ENCODE measurements around the gene PTEN. TPM values are rescaled to one million over a fixed set of nuclear protein-coding genes. Genes with fewer than 3 reads are reported as not detected.
A peak's percentile ranks its signal among the peaks of the same experiment; 100 is the strongest.

The PTEN gene
- total RNA-seq, 1 experiment from 2014 or later, result 44.6 TPM

DNA sequence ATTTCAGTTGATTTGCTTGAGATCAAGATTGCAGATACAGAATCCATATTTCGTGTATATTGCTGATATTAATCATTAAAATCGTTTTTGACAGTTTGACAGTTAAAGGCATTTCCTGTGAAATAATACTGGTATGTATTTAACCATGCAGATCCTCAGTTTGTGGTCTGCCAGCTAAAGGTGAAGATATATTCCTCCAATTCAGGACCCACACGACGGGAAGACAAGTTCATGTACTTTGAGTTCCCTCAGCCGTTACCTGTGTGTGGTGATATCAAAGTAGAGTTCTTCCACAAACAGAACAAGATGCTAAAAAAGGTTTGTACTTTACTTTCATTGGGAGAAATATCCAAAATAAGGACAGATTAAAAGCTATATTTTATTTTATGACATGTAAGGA, 94.3 kb downstream of the PTEN start:
- Mint-ChIP-seq H3K27ac (ENCODE audit: unreplicated experiment) (no peak overlapping the region), H3K4me3 (ENCODE audit: low read depth, unreplicated experiment) (no peak overlapping the region), H3K9me3 (ENCODE audit: low read depth, unreplicated experiment) (peaks cover 3% of the 10 kb centered on the region), H3K36me3 (ENCODE audit: insufficient read depth, unreplicated experiment) (peaks cover 5% of the 10 kb centered on the region), H3K4me1 (ENCODE audit: low read depth, unreplicated experiment) (peaks cover 27% of the 10 kb centered on the region), H3K27me3 (ENCODE audit: unreplicated experiment) (no peaks in the 10 kb centered on the region)
- CTCF ChIA-PET, result no interaction called here
- no peak for DNase-seq
- BruUV-seq (replicated peaks), result no TSS peak
- TF ChIP-seq, protein P1, sequence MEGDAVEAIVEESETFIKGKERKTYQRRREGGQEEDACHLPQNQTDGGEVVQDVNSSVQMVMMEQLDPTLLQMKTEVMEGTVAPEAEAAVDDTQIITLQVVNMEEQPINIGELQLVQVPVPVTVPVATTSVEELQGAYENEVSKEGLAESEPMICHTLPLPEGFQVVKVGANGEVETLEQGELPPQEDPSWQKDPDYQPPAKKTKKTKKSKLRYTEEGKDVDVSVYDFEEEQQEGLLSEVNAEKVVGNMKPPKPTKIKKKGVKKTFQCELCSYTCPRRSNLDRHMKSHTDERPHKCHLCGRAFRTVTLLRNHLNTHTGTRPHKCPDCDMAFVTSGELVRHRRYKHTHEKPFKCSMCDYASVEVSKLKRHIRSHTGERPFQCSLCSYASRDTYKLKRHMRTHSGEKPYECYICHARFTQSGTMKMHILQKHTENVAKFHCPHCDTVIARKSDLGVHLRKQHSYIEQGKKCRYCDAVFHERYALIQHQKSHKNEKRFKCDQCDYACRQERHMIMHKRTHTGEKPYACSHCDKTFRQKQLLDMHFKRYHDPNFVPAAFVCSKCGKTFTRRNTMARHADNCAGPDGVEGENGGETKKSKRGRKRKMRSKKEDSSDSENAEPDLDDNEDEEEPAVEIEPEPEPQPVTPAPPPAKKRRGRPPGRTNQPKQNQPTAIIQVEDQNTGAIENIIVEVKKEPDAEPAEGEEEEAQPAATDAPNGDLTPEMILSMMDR (IDR thresholded peaks at IDR 0.05; ENCODE audit: unreplicated experiment), result no peak
- intact Hi-C loops (cut with micrococcal nuclease; ENCODE audit: unreplicated experiment), result no loop called here

DNA sequence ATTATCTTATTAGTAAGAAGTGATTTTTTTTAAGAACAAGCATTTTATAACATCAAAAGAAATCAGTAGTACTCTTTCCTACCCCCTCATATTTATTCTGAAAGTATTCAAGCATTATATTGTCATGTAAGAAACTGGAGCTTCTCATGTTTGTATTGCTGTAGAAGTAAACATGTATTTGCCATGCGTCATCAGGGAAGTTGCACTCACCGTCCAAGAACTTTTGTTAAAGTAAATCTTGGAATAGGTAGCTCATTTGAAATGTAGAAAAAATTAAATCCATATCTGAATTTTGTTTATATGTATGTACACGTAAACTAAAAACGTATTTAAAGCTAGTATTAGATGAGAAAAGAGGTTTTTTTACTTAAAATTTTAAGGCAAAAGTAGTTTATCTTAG, 96.8 kb downstream of the PTEN start:
- Mint-ChIP-seq H3K27me3 (ENCODE audit: unreplicated experiment) (no peaks in the 10 kb centered on the region), H3K36me3 (ENCODE audit: insufficient read depth, unreplicated experiment) (peaks cover 3% of the 10 kb centered on the region), H3K27ac (ENCODE audit: unreplicated experiment) (no peak overlapping the region), H3K4me3 (ENCODE audit: low read depth, unreplicated experiment) (no peak overlapping the region), H3K4me1 (ENCODE audit: low read depth, unreplicated experiment) (peaks cover 16% of the 10 kb centered on the region), H3K9me3 (ENCODE audit: low read depth, unreplicated experiment) (no peaks in the 10 kb centered on the region)
- DNase-seq, result no peak
- intact Hi-C loops (cut with micrococcal nuclease; ENCODE audit: unreplicated experiment), result no loop called here
- BruUV-seq (replicated peaks), result no TSS peak
- TF ChIP-seq, protein P1 (IDR thresholded peaks at IDR 0.05; ENCODE audit: unreplicated experiment), result no peak
- CTCF ChIA-PET, result no interaction called here

DNA sequence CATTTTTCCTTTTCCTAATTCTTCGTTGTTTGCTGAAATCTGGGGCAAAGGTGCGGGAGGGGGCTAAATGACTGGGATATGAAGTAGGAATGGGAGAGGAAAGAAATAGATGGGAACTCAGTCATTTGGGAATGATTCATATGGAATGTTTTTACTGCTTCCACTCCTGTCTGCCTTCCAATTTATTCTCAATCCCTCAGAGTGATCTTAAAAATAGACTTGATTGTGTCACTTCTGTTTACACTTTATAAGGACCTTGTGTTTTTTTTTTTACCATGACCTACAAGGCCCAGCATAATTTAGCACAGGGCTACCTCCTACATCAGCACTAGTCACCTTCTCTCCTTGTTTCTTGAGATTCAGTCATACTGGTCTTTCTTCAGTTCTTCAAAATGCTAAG, 97.9 kb downstream of the PTEN start:
- DNase-seq, result no peak
- H3K27me3 Mint-ChIP-seq (ENCODE audit: unreplicated experiment), result no peaks in the 10 kb centered on the region
- H3K36me3 Mint-ChIP-seq (ENCODE audit: insufficient read depth, unreplicated experiment), result no peaks in the 10 kb centered on the region
- CTCF ChIA-PET, result no interaction called here
- no peak overlapping the region for H3K4me3 Mint-ChIP-seq (ENCODE audit: low read depth, unreplicated experiment)
- TF ChIP-seq, protein P1 (IDR thresholded peaks at IDR 0.05; ENCODE audit: unreplicated experiment), result no peak
- BruUV-seq (replicated peaks), result no TSS peak
- peak overlapping the region; percentile 1 for H3K27ac Mint-ChIP-seq (ENCODE audit: unreplicated experiment)
- H3K4me1 Mint-ChIP-seq (ENCODE audit: low read depth, unreplicated experiment), result peaks cover 12% of the 10 kb centered on the region
- no peaks in the 10 kb centered on the region for H3K9me3 Mint-ChIP-seq (ENCODE audit: low read depth, unreplicated experiment)
- intact Hi-C loops (cut with micrococcal nuclease; ENCODE audit: unreplicated experiment), result no loop called here

DNA sequence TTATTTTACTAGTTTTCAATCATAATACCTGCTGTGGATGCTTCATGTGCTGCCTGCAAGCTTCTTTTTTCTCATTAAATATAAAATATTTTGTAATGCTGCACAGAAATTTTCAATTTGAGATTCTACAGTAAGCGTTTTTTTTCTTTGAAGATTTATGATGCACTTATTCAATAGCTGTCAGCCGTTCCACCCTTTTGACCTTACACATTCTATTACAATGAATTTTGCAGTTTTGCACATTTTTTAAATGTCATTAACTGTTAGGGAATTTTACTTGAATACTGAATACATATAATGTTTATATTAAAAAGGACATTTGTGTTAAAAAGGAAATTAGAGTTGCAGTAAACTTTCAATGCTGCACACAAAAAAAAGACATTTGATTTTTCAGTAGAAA, 103.0 kb downstream of the PTEN start:
- no peak for DNase-seq
- BruUV-seq (replicated peaks), result no TSS peak
- peaks cover 6% of the 10 kb centered on the region for H3K4me1 Mint-ChIP-seq (ENCODE audit: low read depth, unreplicated experiment)
- H3K9me3 Mint-ChIP-seq (ENCODE audit: low read depth, unreplicated experiment), result no peaks in the 10 kb centered on the region
- no peak overlapping the region for H3K27ac Mint-ChIP-seq (ENCODE audit: unreplicated experiment)
- no peaks in the 10 kb centered on the region for H3K36me3 Mint-ChIP-seq (ENCODE audit: insufficient read depth, unreplicated experiment)
- no peak overlapping the region for H3K4me3 Mint-ChIP-seq (ENCODE audit: low read depth, unreplicated experiment)
- intact Hi-C loops (cut with micrococcal nuclease; ENCODE audit: unreplicated experiment), result no loop called here
- no peaks in the 10 kb centered on the region for H3K27me3 Mint-ChIP-seq (ENCODE audit: unreplicated experiment)
- CTCF ChIA-PET, result no interaction called here
- TF ChIP-seq, protein P1 (IDR thresholded peaks at IDR 0.05; ENCODE audit: unreplicated experiment), result no peak
